ENCODE results near the gene HAPLN2.

Gene HAPLN2

DNA sequence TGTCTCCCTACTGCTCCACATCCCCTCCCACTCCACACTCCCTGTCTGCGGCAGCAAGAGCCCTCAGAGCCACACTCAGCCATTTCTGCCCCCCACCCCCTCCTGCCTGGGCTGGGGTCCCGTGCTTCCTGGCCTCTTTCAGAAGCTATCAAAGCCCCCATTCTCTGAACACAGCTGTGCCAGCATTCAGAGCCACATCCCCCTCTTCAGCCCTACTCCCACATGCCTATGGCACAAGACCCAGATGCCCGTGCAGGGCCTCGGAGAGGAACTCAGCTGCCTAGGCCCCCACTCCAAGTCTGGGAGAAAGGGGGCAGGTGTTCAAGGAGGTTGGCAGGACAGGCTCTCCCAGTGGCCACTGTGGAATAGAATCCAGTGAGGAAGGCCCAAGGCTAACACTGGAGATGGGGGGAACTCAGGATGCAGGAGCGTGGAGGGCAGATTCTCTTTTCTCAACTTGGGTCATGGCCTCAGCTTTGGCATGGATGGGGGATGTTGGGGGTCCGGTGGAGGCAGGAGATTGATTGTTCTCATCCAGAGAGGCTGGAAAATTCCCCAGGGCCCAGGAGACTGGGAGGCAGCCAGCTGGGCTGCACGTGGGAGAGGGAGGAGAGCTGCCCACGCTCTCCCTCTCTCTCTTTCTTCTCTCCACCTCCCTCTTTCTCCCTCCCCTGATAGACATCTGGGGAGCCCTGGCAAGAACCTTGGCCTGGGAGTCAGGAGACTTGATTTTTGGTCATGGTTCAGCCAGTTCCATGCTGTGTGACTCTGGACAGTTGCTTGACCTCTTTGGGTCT, 19.2 kb downstream of the HAPLN2 start:
- TF ChIP-seq ZFX (IDR thresholded peaks at IDR 0.05; ENCODE audit: borderline replicate concordance) = no peak
- TF ChIP-seq, protein P1, sequence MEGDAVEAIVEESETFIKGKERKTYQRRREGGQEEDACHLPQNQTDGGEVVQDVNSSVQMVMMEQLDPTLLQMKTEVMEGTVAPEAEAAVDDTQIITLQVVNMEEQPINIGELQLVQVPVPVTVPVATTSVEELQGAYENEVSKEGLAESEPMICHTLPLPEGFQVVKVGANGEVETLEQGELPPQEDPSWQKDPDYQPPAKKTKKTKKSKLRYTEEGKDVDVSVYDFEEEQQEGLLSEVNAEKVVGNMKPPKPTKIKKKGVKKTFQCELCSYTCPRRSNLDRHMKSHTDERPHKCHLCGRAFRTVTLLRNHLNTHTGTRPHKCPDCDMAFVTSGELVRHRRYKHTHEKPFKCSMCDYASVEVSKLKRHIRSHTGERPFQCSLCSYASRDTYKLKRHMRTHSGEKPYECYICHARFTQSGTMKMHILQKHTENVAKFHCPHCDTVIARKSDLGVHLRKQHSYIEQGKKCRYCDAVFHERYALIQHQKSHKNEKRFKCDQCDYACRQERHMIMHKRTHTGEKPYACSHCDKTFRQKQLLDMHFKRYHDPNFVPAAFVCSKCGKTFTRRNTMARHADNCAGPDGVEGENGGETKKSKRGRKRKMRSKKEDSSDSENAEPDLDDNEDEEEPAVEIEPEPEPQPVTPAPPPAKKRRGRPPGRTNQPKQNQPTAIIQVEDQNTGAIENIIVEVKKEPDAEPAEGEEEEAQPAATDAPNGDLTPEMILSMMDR (IDR thresholded peaks at IDR 0.05) = no peak
- no peak overlapping the region for H3K27ac ChIP-seq

GRCh38 chr1:156639601-156640101, 20.4 kb downstream of the HAPLN2 start:
- TF ChIP-seq, protein P1 (IDR thresholded peaks at IDR 0.05) = no peak
- TF ChIP-seq ZFX (IDR thresholded peaks at IDR 0.05; ENCODE audit: borderline replicate concordance) = no peak
- no peak overlapping the region; the same call in 1 of the 2 replicates for H3K27ac ChIP-seq

- no peak for TF ChIP-seq ZFX (IDR thresholded peaks at IDR 0.05; ENCODE audit: borderline replicate concordance)
- no peak overlapping the region for H3K27ac ChIP-seq
Measured at GRCh38 chr1:156640842-156641706, 21.9 kb downstream of the HAPLN2 start.

DNA sequence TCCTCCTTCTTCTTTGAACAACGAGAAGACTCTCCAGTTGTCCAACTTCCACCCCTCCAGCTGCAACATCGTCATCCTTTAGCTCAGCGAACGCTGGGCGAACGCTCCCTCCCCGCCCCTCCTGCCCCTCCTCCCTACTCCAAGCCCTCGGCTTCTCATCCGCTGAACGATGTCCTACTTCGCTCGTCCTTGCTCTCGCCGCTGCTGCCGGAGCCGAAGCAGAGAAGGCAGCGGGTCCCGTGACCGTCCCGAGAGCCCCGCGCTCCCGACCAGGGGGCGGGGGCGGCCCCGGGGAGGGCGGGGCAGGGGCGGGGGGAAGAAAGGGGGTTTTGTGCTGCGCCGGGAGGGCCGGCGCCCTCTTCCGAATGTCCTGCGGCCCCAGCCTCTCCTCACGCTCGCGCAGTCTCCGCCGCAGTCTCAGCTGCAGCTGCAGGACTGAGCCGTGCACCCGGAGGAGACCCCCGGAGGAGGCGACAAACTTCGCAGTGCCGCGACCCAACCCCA, 22.6 kb downstream of the HAPLN2 start, which contains the start of gene BCAN:
Gene BCAN (plus strand): TSS at position 357 of the 504 bp plus-strand sequence. CDS start 3,938 bp downstream, outside the sequence.
- TF ChIP-seq ZFX (IDR thresholded peaks at IDR 0.05; ENCODE audit: borderline replicate concordance) = no peak
- TF ChIP-seq, protein P1 (IDR thresholded peaks at IDR 0.05) = 0 out of 2 replicates have a peak, but pooled peaks have one; percentile 10
- no peak within 1 kb of the TSS for H3K27ac ChIP-seq

GRCh38 chr1:156642265-156643048, 23.2 kb downstream of the HAPLN2 start:
- H3K27ac ChIP-seq = no peak overlapping the region
- TF ChIP-seq, protein P1 (IDR thresholded peaks at IDR 0.05) = 0 out of 2 replicates have a peak, but pooled peaks have one; percentile 1
- no peak for TF ChIP-seq ZFX (IDR thresholded peaks at IDR 0.05; ENCODE audit: borderline replicate concordance)

- H3K27ac ChIP-seq = no peak overlapping the region
Measured at GRCh38 chr1:156643049-156643777, 24.0 kb downstream of the HAPLN2 start.

More at GRCh38 chr1:156643049-156643777, 24.0 kb downstream of the HAPLN2 start:
- no peak for TF ChIP-seq ZFX (IDR thresholded peaks at IDR 0.05; ENCODE audit: borderline replicate concordance)
- TF ChIP-seq, protein P1 (IDR thresholded peaks at IDR 0.05) = no peak

All from 22Rv1 (cell line).